Panc1 (cell line): Measurements from ENCODE around the gene SREBF2. TPM values are rescaled to one million over a fixed set of nuclear protein-coding genes. Genes with fewer than 3 reads are reported as not detected.

ENCODE experiments used
- ATAC-seq: fragments of 200-7000 bp; cut with Tn5 transposase; 2 replicates; pipeline ENCODE4 v1.9.1; 2020; ENCODE audit warnings: mild to moderate bottlenecking, moderate library complexity
- BruUV-seq: library from RNA; stranded (reverse); fragments of 400-500 nt; replicated peaks from 2 replicates; lab custom pipeline; 2021; lab: Mats Ljungman, UMichigan
- CTCF ChIA-PET: fragments of 300-600 bp; sonication (Branson Sonifier 250); formaldehyde crosslinking; loops from one replicate; lab custom pipeline; 2022; ENCODE audit warnings: antibody characterized with exemption; lab: Charles Lee
- POLR2A ChIA-PET: fragments of 300-600 bp; sonication (Branson Sonifier 250); formaldehyde crosslinking; loops from one replicate; lab custom pipeline; 2022; ENCODE audit warnings: antibody characterized with exemption; lab: Charles Lee
- DNase-seq: peaks from one replicate; pipeline ENCODE4 v3.0.0-alpha.2; 2010; ENCODE audit warnings: low read depth, low spot score
- H3K27ac ChIP-seq: 2 replicates; pipeline ENCODE4 v1.5.1; 2011; ENCODE audit warnings: mild to moderate bottlenecking, low read length, inconsistent platforms
- H3K27me3 ChIP-seq: fragments of 200-500 bp; sonication (Bioruptor generic); 2 replicates; pipeline ENCODE4 v1.6.0; 2014; ENCODE audit warnings: low read length, inconsistent platforms; ENCODE audit not compliant: control insufficient read depth, insufficient read depth
- H3K36me3 ChIP-seq: fragments of 200-500 bp; sonication (Bioruptor generic); 2 replicates; pipeline ENCODE4 v1.5.1; 2014; ENCODE audit warnings: inconsistent platforms, mild to moderate bottlenecking, low read length, moderate library complexity; ENCODE audit not compliant: control insufficient read depth, insufficient read depth
- H3K4me1 ChIP-seq: 2 replicates; pipeline ENCODE4 v1.5.1; 2011; ENCODE audit warnings: inconsistent platforms, mild to moderate bottlenecking, low read length, moderate library complexity; ENCODE audit not compliant: control insufficient read depth, insufficient read depth
- H3K4me3 ChIP-seq, 2 experiments: 2 replicates each; pipeline ENCODE4 v1.5.1; 2011 to 2012; ENCODE audit warnings: low read depth in 2 of 2, low read length in 2 of 2, mild to moderate bottlenecking in 2 of 2, inconsistent platforms in 1 of 2, moderate library complexity in 1 of 2
- H3K9me3 ChIP-seq: fragments of 200-500 bp; sonication (Bioruptor generic); 2 replicates; pipeline ENCODE4 v1.5.1; 2014; ENCODE audit warnings: low read depth, mild to moderate bottlenecking, inconsistent platforms, low read length, moderate library complexity; ENCODE audit not compliant: control insufficient read depth, insufficient read depth
- POLR2AphosphoS5 ChIP-seq: IDR thresholded peaks from 2 replicates; pipeline ENCODE4 v1.6.1; 2012; ENCODE audit warnings: mild to moderate bottlenecking, low read depth, low read length, moderate library complexity
- SIN3A ChIP-seq: IDR thresholded peaks from 2 replicates; pipeline ENCODE4 v1.6.1; 2012; ENCODE audit warnings: low read depth, mild to moderate bottlenecking, low read length, moderate library complexity, borderline replicate concordance; ENCODE audit not compliant: insufficient read depth
- TCF7L2 ChIP-seq: IDR thresholded peaks from 2 replicates; pipeline ENCODE4 v1.6.1; 2011; ENCODE audit warnings: mild to moderate bottlenecking, low read depth, low read length, inconsistent platforms
- in situ Hi-C: cut with HindIII; loops from 2 replicates; pipeline ENCODE4 v1.10.0; 2016; ENCODE audit warnings: low sequenced_read_pairs, low pct_unique_long_range_greater_than_20kb
- intact Hi-C: fragments of 100-400 bp; cut with micrococcal nuclease; formaldehyde crosslinking; loops from one replicate; pipeline ENCODE4 v1.10.0; 2022; ENCODE audit not compliant: unreplicated experiment
- total RNA-seq: library from RNA; stranded (reverse); gene quantifications from one replicate; pipeline ENCODE4 v1.2.1, GENCODE V29; 2021; ENCODE audit not compliant: unreplicated experiment
- TF ChIP-seq, protein P1 (sequence below), 2 experiments: IDR thresholded peaks; 2 replicates each; pipeline ENCODE4 v1.6.1; 2011 to 2012; ENCODE audit warnings: low read depth in 2 of 2, control low read depth in 1 of 2, low read length in 1 of 2, mild to moderate bottlenecking in 1 of 2, moderate library complexity in 1 of 2; ENCODE audit not compliant: insufficient read depth in 1 of 2
- TF ChIP-seq, protein P2 (sequence below): fragments of 450-650 bp; IDR thresholded peaks from 2 replicates; pipeline ENCODE4 v1.5.1; 2017; ENCODE audit warnings: mild to moderate bottlenecking

Gene SREBF2
- total RNA-seq, 1 experiment from 2014 or later: 73.0 TPM

DNA sequence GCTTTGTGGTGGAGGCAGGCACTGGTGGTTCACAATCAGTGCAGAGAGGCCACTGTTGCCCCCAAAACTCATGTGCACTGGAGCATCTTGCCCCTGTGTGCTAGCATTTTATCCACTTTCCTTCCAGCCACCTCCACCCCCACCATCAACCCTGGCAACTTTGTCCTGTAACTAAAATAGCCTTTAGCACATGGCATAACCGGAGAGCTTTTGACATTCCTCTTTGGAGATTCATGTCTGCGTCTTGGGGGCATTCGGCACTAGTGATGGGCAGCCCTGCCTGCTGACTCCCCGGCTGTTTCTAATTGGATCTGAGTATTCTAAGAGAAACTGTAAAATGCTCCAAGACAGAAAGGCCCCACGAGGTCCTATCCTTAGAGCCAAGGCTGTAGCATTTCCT lies 66.2 kb downstream of the SREBF2 start:
- intact Hi-C loops (no loop called here), in situ Hi-C loops (no loop called here)
- no TSS peak for BruUV-seq
- DNase-seq (no peak), ATAC-seq (no peak)
- Histone ChIP-seq H3K27ac (no peak overlapping the region), H3K9me3 (no peaks in the 10 kb centered on the region), H3K4me3 (no peak overlapping the region), H3K27me3 (no peaks in the 10 kb centered on the region), H3K36me3 (no peaks in the 10 kb centered on the region; the same call in 1 of the 2 replicates), H3K4me1 (no peaks in the 10 kb centered on the region)
- CTCF ChIA-PET: no interaction called here
- POLR2A ChIA-PET: no interaction called here
- TF ChIP-seq, protein P1, sequence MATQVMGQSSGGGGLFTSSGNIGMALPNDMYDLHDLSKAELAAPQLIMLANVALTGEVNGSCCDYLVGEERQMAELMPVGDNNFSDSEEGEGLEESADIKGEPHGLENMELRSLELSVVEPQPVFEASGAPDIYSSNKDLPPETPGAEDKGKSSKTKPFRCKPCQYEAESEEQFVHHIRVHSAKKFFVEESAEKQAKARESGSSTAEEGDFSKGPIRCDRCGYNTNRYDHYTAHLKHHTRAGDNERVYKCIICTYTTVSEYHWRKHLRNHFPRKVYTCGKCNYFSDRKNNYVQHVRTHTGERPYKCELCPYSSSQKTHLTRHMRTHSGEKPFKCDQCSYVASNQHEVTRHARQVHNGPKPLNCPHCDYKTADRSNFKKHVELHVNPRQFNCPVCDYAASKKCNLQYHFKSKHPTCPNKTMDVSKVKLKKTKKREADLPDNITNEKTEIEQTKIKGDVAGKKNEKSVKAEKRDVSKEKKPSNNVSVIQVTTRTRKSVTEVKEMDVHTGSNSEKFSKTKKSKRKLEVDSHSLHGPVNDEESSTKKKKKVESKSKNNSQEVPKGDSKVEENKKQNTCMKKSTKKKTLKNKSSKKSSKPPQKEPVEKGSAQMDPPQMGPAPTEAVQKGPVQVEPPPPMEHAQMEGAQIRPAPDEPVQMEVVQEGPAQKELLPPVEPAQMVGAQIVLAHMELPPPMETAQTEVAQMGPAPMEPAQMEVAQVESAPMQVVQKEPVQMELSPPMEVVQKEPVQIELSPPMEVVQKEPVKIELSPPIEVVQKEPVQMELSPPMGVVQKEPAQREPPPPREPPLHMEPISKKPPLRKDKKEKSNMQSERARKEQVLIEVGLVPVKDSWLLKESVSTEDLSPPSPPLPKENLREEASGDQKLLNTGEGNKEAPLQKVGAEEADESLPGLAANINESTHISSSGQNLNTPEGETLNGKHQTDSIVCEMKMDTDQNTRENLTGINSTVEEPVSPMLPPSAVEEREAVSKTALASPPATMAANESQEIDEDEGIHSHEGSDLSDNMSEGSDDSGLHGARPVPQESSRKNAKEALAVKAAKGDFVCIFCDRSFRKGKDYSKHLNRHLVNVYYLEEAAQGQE (IDR thresholded peaks at IDR 0.05; ENCODE audit: insufficient read depth in 1 of 2, low read depth in 2 of 2, low read length in 1 of 2): no peak
- TF ChIP-seq TCF7L2 (no peak), POLR2AphosphoS5 (no peak), SIN3A (no peak)
- TF ChIP-seq, protein P2, sequence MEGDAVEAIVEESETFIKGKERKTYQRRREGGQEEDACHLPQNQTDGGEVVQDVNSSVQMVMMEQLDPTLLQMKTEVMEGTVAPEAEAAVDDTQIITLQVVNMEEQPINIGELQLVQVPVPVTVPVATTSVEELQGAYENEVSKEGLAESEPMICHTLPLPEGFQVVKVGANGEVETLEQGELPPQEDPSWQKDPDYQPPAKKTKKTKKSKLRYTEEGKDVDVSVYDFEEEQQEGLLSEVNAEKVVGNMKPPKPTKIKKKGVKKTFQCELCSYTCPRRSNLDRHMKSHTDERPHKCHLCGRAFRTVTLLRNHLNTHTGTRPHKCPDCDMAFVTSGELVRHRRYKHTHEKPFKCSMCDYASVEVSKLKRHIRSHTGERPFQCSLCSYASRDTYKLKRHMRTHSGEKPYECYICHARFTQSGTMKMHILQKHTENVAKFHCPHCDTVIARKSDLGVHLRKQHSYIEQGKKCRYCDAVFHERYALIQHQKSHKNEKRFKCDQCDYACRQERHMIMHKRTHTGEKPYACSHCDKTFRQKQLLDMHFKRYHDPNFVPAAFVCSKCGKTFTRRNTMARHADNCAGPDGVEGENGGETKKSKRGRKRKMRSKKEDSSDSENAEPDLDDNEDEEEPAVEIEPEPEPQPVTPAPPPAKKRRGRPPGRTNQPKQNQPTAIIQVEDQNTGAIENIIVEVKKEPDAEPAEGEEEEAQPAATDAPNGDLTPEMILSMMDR: no peak

DNA sequence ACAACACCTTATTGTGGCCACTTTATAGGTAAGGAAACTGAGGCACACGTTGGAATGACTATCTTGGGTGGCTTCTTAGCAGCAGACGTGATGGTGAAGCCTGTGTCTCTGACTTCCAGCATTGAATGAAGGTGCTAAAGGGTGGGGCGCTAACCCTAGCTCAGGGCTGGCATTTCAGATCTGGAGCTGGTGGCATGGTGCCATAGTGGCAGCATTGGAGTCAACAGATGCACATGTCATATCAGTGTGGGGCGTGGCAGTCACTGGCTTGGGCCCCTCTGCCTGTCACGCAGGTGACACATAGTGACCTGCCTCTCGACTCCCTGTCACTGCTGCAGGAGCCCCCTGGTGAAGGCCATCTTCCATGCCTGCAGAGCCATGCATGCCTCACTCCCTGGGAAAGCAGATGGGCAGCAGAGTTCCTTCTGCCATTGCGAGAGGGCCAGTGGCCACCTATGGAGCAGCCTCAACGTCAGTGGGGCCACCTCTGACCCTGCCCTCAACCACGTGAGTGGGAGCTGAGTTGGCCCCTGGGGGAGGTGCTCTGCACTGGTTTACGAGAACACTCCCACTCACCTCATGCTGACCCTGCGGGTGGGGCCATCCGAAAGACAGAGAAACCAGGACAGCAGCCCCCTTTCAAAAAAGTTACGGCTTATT lies 67.2 kb downstream of the SREBF2 start:
- CTCF ChIA-PET: no interaction called here
- in situ Hi-C loops: no loop called here

More for the DNA sequence above, 67.2 kb downstream of the SREBF2 start:
- no TSS peak for BruUV-seq
- no peaks in the 10 kb centered on the region for H3K4me1 ChIP-seq
- POLR2A ChIA-PET: no interaction called here
- intact Hi-C loops: no loop called here
- TF ChIP-seq, protein P2: no peak
- TF ChIP-seq, protein P1 (IDR thresholded peaks at IDR 0.05; ENCODE audit: insufficient read depth in 1 of 2, low read depth in 2 of 2, low read length in 1 of 2): no peak
- TF ChIP-seq TCF7L2: no peak
- TF ChIP-seq POLR2AphosphoS5: no peak
- TF ChIP-seq SIN3A: no peak
- H3K9me3 ChIP-seq: no peaks in the 10 kb centered on the region
- no peak overlapping the region for H3K4me3 ChIP-seq
- no peaks in the 10 kb centered on the region for H3K27me3 ChIP-seq
- no peak overlapping the region for H3K27ac ChIP-seq
- ATAC-seq (no peak), DNase-seq (no peak)
- H3K36me3 ChIP-seq: no peaks in the 10 kb centered on the region; the same call in 1 of the 2 replicates
